Measurements from ENCODE around the gene VNN1.

The VNN1 gene

GRCh38 chr6:132751306-132751705 lies 37.5 kb upstream of the VNN1 start:
- no peak for DNase-seq (ENCODE audit: low read depth, low spot score)
- no peak overlapping the region for H3K4me3 ChIP-seq (ENCODE audit: low read depth, low read length)
- ChIA-PET CTCF (no interaction called here), POLR2A (no interaction called here)
- TF ChIP-seq, protein P1, sequence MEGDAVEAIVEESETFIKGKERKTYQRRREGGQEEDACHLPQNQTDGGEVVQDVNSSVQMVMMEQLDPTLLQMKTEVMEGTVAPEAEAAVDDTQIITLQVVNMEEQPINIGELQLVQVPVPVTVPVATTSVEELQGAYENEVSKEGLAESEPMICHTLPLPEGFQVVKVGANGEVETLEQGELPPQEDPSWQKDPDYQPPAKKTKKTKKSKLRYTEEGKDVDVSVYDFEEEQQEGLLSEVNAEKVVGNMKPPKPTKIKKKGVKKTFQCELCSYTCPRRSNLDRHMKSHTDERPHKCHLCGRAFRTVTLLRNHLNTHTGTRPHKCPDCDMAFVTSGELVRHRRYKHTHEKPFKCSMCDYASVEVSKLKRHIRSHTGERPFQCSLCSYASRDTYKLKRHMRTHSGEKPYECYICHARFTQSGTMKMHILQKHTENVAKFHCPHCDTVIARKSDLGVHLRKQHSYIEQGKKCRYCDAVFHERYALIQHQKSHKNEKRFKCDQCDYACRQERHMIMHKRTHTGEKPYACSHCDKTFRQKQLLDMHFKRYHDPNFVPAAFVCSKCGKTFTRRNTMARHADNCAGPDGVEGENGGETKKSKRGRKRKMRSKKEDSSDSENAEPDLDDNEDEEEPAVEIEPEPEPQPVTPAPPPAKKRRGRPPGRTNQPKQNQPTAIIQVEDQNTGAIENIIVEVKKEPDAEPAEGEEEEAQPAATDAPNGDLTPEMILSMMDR (IDR thresholded peaks at IDR 0.05; ENCODE audit: insufficient read depth, low read length, missing control alignments): no peak

DNA sequence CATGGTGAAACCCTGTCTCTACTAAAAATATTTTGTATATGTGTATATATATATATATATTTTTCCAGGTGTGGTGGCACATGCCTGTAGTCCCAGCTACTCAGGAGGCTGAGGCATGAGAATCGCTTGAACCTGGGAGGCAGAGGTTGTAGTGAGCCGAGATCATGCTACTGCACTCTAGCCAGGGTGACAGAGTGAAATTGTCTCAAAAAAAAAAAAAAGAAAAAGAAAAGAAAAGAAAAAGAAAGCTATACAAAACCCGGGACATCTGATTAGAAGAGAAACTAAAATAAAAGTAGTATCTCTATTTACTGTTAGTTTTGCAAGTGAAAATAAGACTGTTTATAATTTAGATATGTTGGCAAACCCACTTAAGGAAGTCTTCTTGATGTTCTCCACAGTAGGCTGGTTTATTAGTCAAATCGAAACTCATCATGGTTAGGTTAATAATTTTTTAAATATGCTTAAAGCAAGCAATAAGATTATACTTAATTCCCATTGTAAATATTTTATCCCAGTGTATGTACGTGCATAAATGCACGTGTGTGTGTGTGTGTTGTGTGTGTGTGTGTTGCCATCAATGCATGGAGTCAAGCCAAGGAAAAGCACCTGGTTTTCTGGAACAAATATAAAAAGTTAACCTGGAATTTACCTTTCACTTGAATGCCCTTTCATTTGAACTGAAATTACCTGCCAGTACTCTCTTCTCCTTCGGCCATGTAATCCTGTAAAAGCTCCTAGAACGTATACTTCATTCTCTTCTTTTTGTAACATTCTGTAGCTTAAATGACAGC lies 36.8 kb upstream of the VNN1 start:
- CTCF ChIA-PET: no interaction called here
- H3K4me3 ChIP-seq (ENCODE audit: low read depth, low read length): no peak overlapping the region
- no peak for DNase-seq (ENCODE audit: low read depth, low spot score)
- POLR2A ChIA-PET: no interaction called here
- TF ChIP-seq, protein P1 (IDR thresholded peaks at IDR 0.05; ENCODE audit: insufficient read depth, low read length, missing control alignments): no peak

GRCh38 chr6:132749111-132749510 lies 35.3 kb upstream of the VNN1 start:
- TF ChIP-seq, protein P1 (IDR thresholded peaks at IDR 0.05; ENCODE audit: insufficient read depth, low read length, missing control alignments): no peak
- ChIA-PET CTCF (no interaction called here), POLR2A (no interaction called here)
- DNase-seq (ENCODE audit: low read depth, low spot score): no peak
- H3K4me3 ChIP-seq (ENCODE audit: low read depth, low read length): no peak overlapping the region

GRCh38 chr6:132748446-132748845 lies 34.6 kb upstream of the VNN1 start:
- ChIA-PET POLR2A (no interaction called here), CTCF (no interaction called here)
- no peak overlapping the region for H3K4me3 ChIP-seq (ENCODE audit: low read depth, low read length)
- DNase-seq (ENCODE audit: low read depth, low spot score): no peak
- TF ChIP-seq, protein P1 (IDR thresholded peaks at IDR 0.05; ENCODE audit: insufficient read depth, low read length, missing control alignments): no peak

- H3K4me3 ChIP-seq (ENCODE audit: low read depth, low read length): no peak overlapping the region
- ChIA-PET CTCF (no interaction called here), POLR2A (no interaction called here)
- no peak for DNase-seq (ENCODE audit: low read depth, low spot score)
- TF ChIP-seq, protein P1 (IDR thresholded peaks at IDR 0.05; ENCODE audit: insufficient read depth, low read length, missing control alignments): no peak
Observed at GRCh38 chr6:132746048-132746447, 32.2 kb upstream of the VNN1 start.

DNA sequence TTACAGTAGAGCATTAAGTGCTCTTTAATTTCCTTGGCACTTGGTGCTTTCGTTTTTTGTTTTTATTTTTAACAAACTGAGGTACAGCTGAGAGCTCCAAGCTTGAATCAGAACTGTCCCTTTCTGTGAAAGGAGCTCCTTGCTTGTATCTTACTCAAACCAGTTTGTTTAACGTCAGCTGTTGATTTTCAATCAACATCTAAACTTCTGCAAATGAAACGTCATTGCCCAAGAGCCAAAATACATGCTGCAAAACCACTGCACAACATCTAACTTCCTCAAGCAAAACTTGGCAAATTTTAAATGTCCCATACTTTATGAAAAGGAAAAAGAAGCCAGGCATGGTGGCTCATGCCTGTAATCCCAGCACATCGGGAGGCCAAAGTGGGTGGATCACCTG lies 28.6 kb upstream of the VNN1 start:
- DNase-seq (ENCODE audit: low read depth, low spot score): no peak
- ChIA-PET POLR2A (no interaction called here), CTCF (interaction anchor here (0.7 kb wide), 1 partner anchor 21 kb away, joined by 3 read pairs; no protein-coding TSS in a partner anchor)
- H3K4me3 ChIP-seq (ENCODE audit: low read depth, low read length): no peak overlapping the region
- TF ChIP-seq, protein P1 (IDR thresholded peaks at IDR 0.05; ENCODE audit: insufficient read depth, low read length, missing control alignments): no peak
